DND-41 (cell line): ENCODE data around the gene MIA2.
"Not testable (repeated sequence)": the region's sequence is repeated elsewhere in the genome, so short reads cannot be mapped to it uniquely, and the experiment has no call there.

Source experiments
- ATAC-seq: fragments of 200-7000 bp; cut with Tn5 transposase; 3 replicates; pipeline ENCODE4 v1.9.1; 2021; ENCODE audit warnings: low read depth; ENCODE audit not compliant: insufficient read depth
- DNase-seq: peaks from one replicate; pipeline ENCODE4 v3.0.0-alpha.2; 2020
- H2AFZ ChIP-seq: 2 replicates; pipeline ENCODE4 v1.6.0; 2012; ENCODE audit warnings: low read depth, low read length
- H3K27ac ChIP-seq: 2 replicates; pipeline ENCODE4 v1.5.1; 2012; ENCODE audit warnings: low read length, inconsistent platforms
- H3K27me3 ChIP-seq: fragments of 200-600 bp; sonication (generic); 2 replicates; pipeline ENCODE4 v1.6.0; 2012; ENCODE audit warnings: low read length, mild to moderate bottlenecking, inconsistent platforms; ENCODE audit not compliant: insufficient read depth, poor library complexity
- H3K36me3 ChIP-seq: 2 replicates; pipeline ENCODE4 v1.5.1; 2012; ENCODE audit warnings: low read length, inconsistent platforms; ENCODE audit not compliant: insufficient read depth
- H3K4me1 ChIP-seq: 2 replicates; pipeline ENCODE4 v1.5.1; 2012; ENCODE audit warnings: mild to moderate bottlenecking, low read length; ENCODE audit not compliant: insufficient read depth
- H3K4me2 ChIP-seq: 2 replicates; pipeline ENCODE4 v1.6.0; 2012; ENCODE audit warnings: mild to moderate bottlenecking, moderate library complexity, low read length, inconsistent platforms; ENCODE audit not compliant: insufficient read depth
- H3K4me3 ChIP-seq, 2 experiments: fragments of 200-600 bp in 1 of 2; shearing (Covaris generic) in 1 of 2; 2 replicates each; pipeline ENCODE4 v1.5.1; 2012 to 2016; ENCODE audit warnings: inconsistent platforms in 2 of 2, low read length in 2 of 2, mild to moderate bottlenecking in 2 of 2, low read depth in 1 of 2, moderate library complexity in 1 of 2
- H3K79me2 ChIP-seq: 2 replicates; pipeline ENCODE4 v1.6.0; 2012; ENCODE audit warnings: low read length, inconsistent platforms; ENCODE audit not compliant: insufficient read depth
- H3K9ac ChIP-seq: 2 replicates; pipeline ENCODE4 v1.6.0; 2012; ENCODE audit warnings: low read depth, mild to moderate bottlenecking, inconsistent platforms, low read length, moderate library complexity
- H3K9me3 ChIP-seq: 2 replicates; pipeline ENCODE4 v1.5.1; 2012; ENCODE audit warnings: low read length, moderate library complexity, mild to moderate bottlenecking, inconsistent platforms; ENCODE audit not compliant: insufficient read depth, severe bottlenecking
- H4K20me1 ChIP-seq: 2 replicates; pipeline ENCODE4 v1.6.0; 2012; ENCODE audit warnings: low read length; ENCODE audit not compliant: insufficient read depth
- CTCF ChIP-seq: IDR thresholded peaks from 2 replicates; pipeline ENCODE4 v1.5.1; 2012; ENCODE audit warnings: borderline replicate concordance, low read length, moderate library complexity, mild to moderate bottlenecking; ENCODE audit not compliant: poor library complexity, severe bottlenecking; ENCODE audit errors: extremely low read depth
- EZH2 ChIP-seq: IDR thresholded peaks from 3 replicates; pipeline ENCODE4 v1.6.1; 2012; ENCODE audit warnings: borderline replicate concordance, low read depth, mild to moderate bottlenecking, moderate library complexity, low read length, inconsistent platforms; ENCODE audit not compliant: severe bottlenecking

MIA2 gene

GRCh38 chr14:39339003-39339402 lies 105.3 kb downstream of the MIA2 start:
- no peaks in the 10 kb centered on the region for H3K27me3 ChIP-seq
- no peaks in the 10 kb centered on the region for H3K79me2 ChIP-seq
- TF ChIP-seq EZH2 (no peak), CTCF (no peak)
- H2AFZ ChIP-seq, result no peak overlapping the region
- H3K27ac ChIP-seq, result no peak overlapping the region
- peaks cover 12% of the 10 kb centered on the region for H3K36me3 ChIP-seq
- no peak overlapping the region for H3K4me3 ChIP-seq
- DNase-seq (no peak), ATAC-seq (no peak)
- H3K9me3 ChIP-seq, result no peaks in the 10 kb centered on the region
- no peaks in the 10 kb centered on the region for H4K20me1 ChIP-seq
- no peak overlapping the region for H3K4me2 ChIP-seq
- H3K4me1 ChIP-seq, result peaks cover 6% of the 10 kb centered on the region; the same call in 1 of the 2 replicates
- H3K9ac ChIP-seq, result no peak overlapping the region

- not testable (repeated sequence) for H3K9ac ChIP-seq, H4K20me1 ChIP-seq, H2AFZ ChIP-seq, H3K4me2 ChIP-seq, H3K79me2 ChIP-seq, H3K27ac ChIP-seq, H3K9me3 ChIP-seq, H3K4me1 ChIP-seq, H3K4me3 ChIP-seq, ATAC-seq, DNase-seq, H3K27me3 ChIP-seq
- peaks cover 14% of the 10 kb centered on the region; the same call in 1 of the 2 replicates for H3K36me3 ChIP-seq
These were observed 107.4 kb downstream of the MIA2 start for GRCh38 chr14:39341126-39341525.

GRCh38 chr14:39342768-39343167 lies 109.1 kb downstream of the MIA2 start:
- no peak for DNase-seq
- H3K9ac ChIP-seq, result no peak overlapping the region
- no peak overlapping the region for H3K4me2 ChIP-seq
- ATAC-seq, result peak; percentile 91
- no peak overlapping the region for H3K4me3 ChIP-seq
- no peaks in the 10 kb centered on the region for H3K9me3 ChIP-seq
- H3K4me1 ChIP-seq, result peaks cover 6% of the 10 kb centered on the region; the same call in 1 of the 2 replicates
- H3K36me3 ChIP-seq, result peaks cover 7% of the 10 kb centered on the region; the same call in 1 of the 2 replicates
- H3K27ac ChIP-seq, result no peak overlapping the region
- H3K79me2 ChIP-seq, result no peaks in the 10 kb centered on the region
- no peak overlapping the region for H2AFZ ChIP-seq
- no peaks in the 10 kb centered on the region for H3K27me3 ChIP-seq
- TF ChIP-seq CTCF (no peak), EZH2 (no peak)
- no peaks in the 10 kb centered on the region for H4K20me1 ChIP-seq

GRCh38 chr14:39343614-39344013 lies 109.9 kb downstream of the MIA2 start:
- ATAC-seq, result no peak
- Histone ChIP-seq H3K9me3 (no peaks in the 10 kb centered on the region), H3K27ac (no peak overlapping the region), H3K79me2 (no peaks in the 10 kb centered on the region), H3K27me3 (no peaks in the 10 kb centered on the region), H3K4me3 (no peak overlapping the region), H3K4me2 (no peak overlapping the region), H2AFZ (no peak overlapping the region), H3K9ac (no peak overlapping the region), H3K36me3 (peaks cover 9% of the 10 kb centered on the region; the same call in 1 of the 2 replicates), H3K4me1 (peaks cover 6% of the 10 kb centered on the region; the same call in 1 of the 2 replicates), H4K20me1 (no peaks in the 10 kb centered on the region)
- DNase-seq, result no peak
- TF ChIP-seq CTCF (no peak), EZH2 (no peak)
